Activated CD8-positive, alpha-beta T cell treated with anti-CD3 and anti-CD28 coated beads for 36 hours (primary cell): ENCODE results near the gene PREX1. TPM values are rescaled to one million over a fixed set of nuclear protein-coding genes. Genes with fewer than 3 reads are reported as not detected.

Experiments used
- ATAC-seq: fragments of 200-7000 bp; cut with Tn5 transposase; one replicate; pipeline ENCODE4 v1.10.0; 2021; ENCODE audit warnings: mild to moderate bottlenecking, moderate library complexity
- CTCF ChIA-PET: fragments of 350-600 bp; sonication (Branson Sonifier 250); formaldehyde crosslinking; loops from one replicate; lab custom pipeline; 2021; ENCODE audit warnings: antibody characterized with exemption; lab: Charles Lee
- POLR2A ChIA-PET: fragments of 350-600 bp; sonication (Branson Sonifier 250); formaldehyde crosslinking; loops from one replicate; lab custom pipeline; 2021; ENCODE audit warnings: antibody characterized with exemption; lab: Charles Lee
- DNase-seq: peaks from one replicate; pipeline ENCODE4 v3.0.0-alpha.2; 2020
- H3K27ac Mint-ChIP-seq: one replicate; pipeline ENCODE4 v1.8.0; 2021; ENCODE audit warnings: mild to moderate bottlenecking, mixed read lengths
- H3K27me3 Mint-ChIP-seq: one replicate; pipeline ENCODE4 v1.8.0; 2021; ENCODE audit warnings: mixed read lengths
- H3K36me3 Mint-ChIP-seq: one replicate; pipeline ENCODE4 v1.8.0; 2021; ENCODE audit warnings: low read depth, mixed read lengths
- H3K4me1 Mint-ChIP-seq: one replicate; pipeline ENCODE4 v1.8.0; 2021; ENCODE audit warnings: low read depth, mixed read lengths
- H3K4me3 Mint-ChIP-seq: one replicate; pipeline ENCODE4 v1.8.0; 2021; ENCODE audit warnings: mild to moderate bottlenecking, moderate library complexity, mixed read lengths
- H3K9me3 Mint-ChIP-seq: one replicate; pipeline ENCODE4 v1.8.0; 2021; ENCODE audit warnings: mixed read lengths
- CTCF ChIP-seq: fragments of 200-600 bp; IDR thresholded peaks from one replicate; pipeline ENCODE4 v1.8.0; 2022; ENCODE audit warnings: antibody characterized with exemption, mild to moderate bottlenecking
- intact Hi-C: fragments of 100-400 bp; cut with micrococcal nuclease; formaldehyde crosslinking; loops from one replicate; pipeline ENCODE4 v1.10.0; 2022
- total RNA-seq, 2 experiments: library from RNA; stranded (reverse); gene quantifications; one replicate each; pipeline ENCODE4 v1.2.3, GENCODE V29; 2021

PREX1 gene
- total RNA-seq, 2 experiments from 2014 or later, result 79.7 to 80.5 TPM

DNA sequence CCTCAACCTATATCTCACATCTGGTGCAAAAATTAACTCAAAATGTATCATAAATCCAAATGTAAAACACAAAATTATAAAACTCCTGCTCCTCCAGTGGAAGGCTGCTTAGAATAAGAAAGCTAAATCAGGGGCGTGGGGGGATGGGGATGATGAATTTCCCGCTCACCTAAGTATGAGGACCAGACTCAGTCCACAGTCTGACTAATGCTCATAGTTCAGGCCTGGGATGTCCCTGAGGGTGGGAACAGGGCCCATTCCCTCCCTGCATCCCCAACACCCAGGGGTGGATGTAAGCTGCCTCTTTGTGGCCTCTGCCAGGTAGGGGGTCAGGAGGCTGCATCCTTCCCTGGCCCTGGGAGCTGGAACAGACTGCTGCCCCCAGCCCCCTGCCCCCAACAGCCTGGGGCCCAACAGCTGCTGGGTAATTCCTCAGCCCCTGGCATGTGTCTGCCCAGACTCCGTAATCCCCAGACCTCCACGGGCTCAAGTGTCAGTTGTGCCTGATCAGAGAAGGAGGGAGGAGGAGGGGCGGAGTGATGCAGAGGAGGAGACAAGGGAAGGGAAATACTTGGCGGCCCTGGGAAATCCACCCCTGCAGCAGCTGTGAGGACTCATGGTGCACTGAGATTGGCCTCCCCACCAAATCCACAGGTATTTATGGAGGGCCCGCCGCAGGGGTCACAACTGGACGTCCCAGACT is 224.5 kb downstream of the PREX1 start:
- TF ChIP-seq CTCF, result no peak
- Mint-ChIP-seq H3K27ac (no peak overlapping the region), H3K9me3 (no peaks in the 10 kb centered on the region), H3K4me3 (no peak overlapping the region), H3K36me3 (no peaks in the 10 kb centered on the region), H3K4me1 (no peaks in the 10 kb centered on the region), H3K27me3 (no peaks in the 10 kb centered on the region)
- intact Hi-C loops, result no loop called here
- ATAC-seq (no peak), DNase-seq (no peak)
- ChIA-PET POLR2A (no interaction called here), CTCF (interaction anchor here (1.4 kb wide), 1 partner anchor 17 kb away, joined by 5 read pairs; no protein-coding TSS in a partner anchor)

- Mint-ChIP-seq H3K4me1 (no peaks in the 10 kb centered on the region), H3K27me3 (no peaks in the 10 kb centered on the region), H3K36me3 (no peaks in the 10 kb centered on the region), H3K9me3 (no peaks in the 10 kb centered on the region), H3K4me3 (no peak overlapping the region), H3K27ac (no peak overlapping the region)
- DNase-seq (no peak), ATAC-seq (no peak)
- TF ChIP-seq CTCF, result no peak
- CTCF ChIA-PET, result interaction anchor here (1.6 kb wide), 1 partner anchor 19 kb away, joined by 7 read pairs; no protein-coding TSS in a partner anchor
- intact Hi-C loops, result no loop called here
- POLR2A ChIA-PET, result no interaction called here
These were observed 226.0 kb downstream of the PREX1 start for GRCh38 chr20:48601798-48602197.

GRCh38 chr20:48600470-48600945 is 227.3 kb downstream of the PREX1 start:
- DNase-seq (no peak), ATAC-seq (no peak)
- intact Hi-C loops, result no loop called here
- H3K27ac Mint-ChIP-seq, result no peak overlapping the region
- H3K4me3 Mint-ChIP-seq, result no peak overlapping the region
- H3K36me3 Mint-ChIP-seq, result no peaks in the 10 kb centered on the region
- ChIA-PET POLR2A (no interaction called here), CTCF (no interaction called here)
- no peaks in the 10 kb centered on the region for H3K4me1 Mint-ChIP-seq
- no peaks in the 10 kb centered on the region for H3K9me3 Mint-ChIP-seq
- H3K27me3 Mint-ChIP-seq, result no peaks in the 10 kb centered on the region
- no peak for TF ChIP-seq CTCF

DNA sequence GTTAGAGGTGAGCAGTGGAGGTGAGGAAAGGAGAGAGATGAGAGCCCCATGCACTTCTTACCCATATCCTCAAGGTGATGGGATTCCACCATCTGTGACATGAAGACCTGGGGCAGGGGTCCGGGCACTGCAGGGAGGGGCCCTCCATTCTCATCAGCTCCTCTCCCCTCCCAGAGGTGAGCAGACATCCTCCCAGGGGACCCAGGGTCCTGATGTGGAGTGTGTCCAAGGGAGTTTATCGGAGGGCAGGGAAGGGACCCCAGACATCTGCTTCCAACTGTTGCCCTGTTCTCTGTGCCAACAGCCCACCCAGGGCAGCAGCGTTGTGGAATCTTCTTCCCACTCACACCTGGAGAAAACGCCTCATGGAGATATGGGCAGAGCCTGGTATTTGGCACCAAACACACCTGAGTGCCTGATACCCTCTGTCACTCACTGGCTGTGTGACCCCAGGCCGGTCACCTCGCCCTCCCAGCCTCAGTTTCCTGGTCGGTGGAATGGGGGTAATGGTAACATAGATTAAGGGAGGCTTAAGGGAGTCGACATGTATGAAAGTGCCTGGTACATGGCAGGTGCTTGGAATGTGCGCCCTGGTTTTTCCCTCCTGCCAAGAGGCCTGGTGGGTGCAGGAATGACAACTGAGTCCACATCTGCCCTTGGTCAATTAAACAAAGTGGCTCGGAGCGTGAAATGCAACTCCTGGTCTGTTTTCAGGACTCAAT is 227.9 kb downstream of the PREX1 start:
- CTCF ChIA-PET, result no interaction called here
- Mint-ChIP-seq H3K4me1 (no peaks in the 10 kb centered on the region), H3K27ac (no peak overlapping the region), H3K4me3 (no peak overlapping the region), H3K27me3 (no peaks in the 10 kb centered on the region), H3K9me3 (no peaks in the 10 kb centered on the region), H3K36me3 (no peaks in the 10 kb centered on the region)
- no peak for TF ChIP-seq CTCF
- ATAC-seq (no peak), DNase-seq (no peak)
- intact Hi-C loops, result loop anchor here (2.0 kb wide), 1 partner anchor 387 kb away; no protein-coding TSS in a partner anchor
- POLR2A ChIA-PET, result no interaction called here
